Uterus (tissue), 2 donors: Measurements from ENCODE around the gene VPS4B.

Experiments
- POLR2A ChIP-seq, 2 donors: fragments of 450-650 bp; IDR thresholded peaks; one replicate each; pipeline ENCODE4 v1.6.1; 2016; ENCODE audit warnings: antibody characterized with exemption in 2 of 2, mild to moderate bottlenecking in 1 of 2, moderate library complexity in 1 of 2
- TF ChIP-seq, protein P1 (sequence below), 4 experiments: fragments of 200-600 bp in 2 of 4; fragments of 450-650 bp in 2 of 4; sonication (generic) in 2 of 4; IDR thresholded peaks; one replicate each; pipeline ENCODE4 v1.5.1; 2016 to 2019; ENCODE audit warnings: antibody characterized with exemption in 4 of 4, mild to moderate bottlenecking in 2 of 4, moderate library complexity in 1 of 4

DNA sequence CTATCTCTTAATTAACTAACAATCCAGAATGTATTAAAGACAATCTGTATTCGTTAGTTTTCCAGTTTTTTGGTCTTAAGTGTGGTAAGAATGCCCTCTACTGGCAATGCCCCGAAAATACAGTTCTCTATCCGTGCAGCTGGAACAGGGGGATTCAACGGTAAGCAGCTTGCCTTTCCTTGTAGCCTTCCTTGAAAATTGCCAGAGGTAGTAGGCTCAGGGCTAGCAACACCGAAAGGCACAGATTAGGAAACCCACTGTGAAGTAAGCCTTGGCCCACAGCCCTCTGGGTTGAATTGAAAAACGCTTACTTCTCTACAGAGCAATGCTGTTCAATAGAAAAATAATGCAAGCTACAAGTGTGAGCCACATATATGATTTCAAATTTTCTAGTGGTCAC, 17.1 kb upstream of the VPS4B start:
- TF ChIP-seq, protein P1, sequence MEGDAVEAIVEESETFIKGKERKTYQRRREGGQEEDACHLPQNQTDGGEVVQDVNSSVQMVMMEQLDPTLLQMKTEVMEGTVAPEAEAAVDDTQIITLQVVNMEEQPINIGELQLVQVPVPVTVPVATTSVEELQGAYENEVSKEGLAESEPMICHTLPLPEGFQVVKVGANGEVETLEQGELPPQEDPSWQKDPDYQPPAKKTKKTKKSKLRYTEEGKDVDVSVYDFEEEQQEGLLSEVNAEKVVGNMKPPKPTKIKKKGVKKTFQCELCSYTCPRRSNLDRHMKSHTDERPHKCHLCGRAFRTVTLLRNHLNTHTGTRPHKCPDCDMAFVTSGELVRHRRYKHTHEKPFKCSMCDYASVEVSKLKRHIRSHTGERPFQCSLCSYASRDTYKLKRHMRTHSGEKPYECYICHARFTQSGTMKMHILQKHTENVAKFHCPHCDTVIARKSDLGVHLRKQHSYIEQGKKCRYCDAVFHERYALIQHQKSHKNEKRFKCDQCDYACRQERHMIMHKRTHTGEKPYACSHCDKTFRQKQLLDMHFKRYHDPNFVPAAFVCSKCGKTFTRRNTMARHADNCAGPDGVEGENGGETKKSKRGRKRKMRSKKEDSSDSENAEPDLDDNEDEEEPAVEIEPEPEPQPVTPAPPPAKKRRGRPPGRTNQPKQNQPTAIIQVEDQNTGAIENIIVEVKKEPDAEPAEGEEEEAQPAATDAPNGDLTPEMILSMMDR (IDR thresholded peaks at IDR 0.05): peak; percentile 70 to 87 (median 81)
- TF ChIP-seq POLR2A (IDR thresholded peaks at IDR 0.05): no peak
